Measurements from ENCODE around the gene RPL11.
A peak's percentile ranks its signal among the peaks of the same experiment; 100 is the strongest.

The RPL11 gene

GRCh38 chr1:23698466-23698865, 6.9 kb downstream of the RPL11 start:
- no peak overlapping the region for H3K4me3 ChIP-seq (replicated peaks; ENCODE audit: insufficient read depth, low read length)
- TF ChIP-seq POLR2AphosphoS5 (IDR thresholded peaks at IDR 0.05; ENCODE audit: low read depth) = no peak

DNA sequence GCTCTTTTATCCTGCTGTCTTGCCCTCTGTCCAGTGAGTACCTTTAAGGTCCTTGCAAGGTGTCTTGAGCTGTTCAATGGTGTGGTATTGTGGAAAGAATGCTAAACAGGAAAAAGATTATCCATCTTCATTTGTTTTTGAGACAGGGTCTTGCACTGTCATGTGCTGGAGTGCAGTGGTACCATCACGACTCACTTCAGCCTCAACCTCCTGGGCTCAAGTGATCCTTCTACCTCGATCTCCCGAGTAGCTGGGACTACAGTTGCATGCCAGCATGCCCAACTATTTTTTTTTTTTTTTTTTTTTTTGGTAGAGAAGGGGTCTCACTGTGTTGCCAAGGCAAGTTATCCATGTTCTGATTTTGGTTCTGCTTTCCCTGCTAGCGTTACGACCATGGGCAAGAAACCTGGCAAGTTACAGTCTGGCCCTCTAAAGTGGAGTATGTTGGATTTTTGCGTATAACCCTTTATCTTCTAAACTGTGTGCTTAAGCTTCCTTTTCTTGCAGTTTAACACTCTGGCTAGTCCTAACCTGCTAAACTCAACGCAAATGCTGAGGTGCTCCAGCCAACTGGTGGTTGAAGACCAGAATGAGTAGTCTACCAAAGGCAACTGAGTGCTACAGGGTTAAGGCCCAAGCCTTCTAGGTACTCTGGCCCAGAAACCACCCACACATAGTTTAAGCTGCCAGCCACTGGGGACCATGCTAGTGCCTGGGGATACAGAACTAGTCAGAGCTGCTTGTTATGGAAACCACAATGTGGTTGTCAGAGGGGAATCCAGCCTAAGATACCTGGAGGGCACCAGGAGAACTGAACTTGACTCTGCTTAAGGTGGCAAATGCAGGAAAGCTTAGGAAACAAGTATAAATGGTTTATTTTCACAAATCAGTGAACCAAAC, 7.9 kb downstream of the RPL11 start:
- Histone ChIP-seq H3K27me3 (ENCODE audit: insufficient read depth, poor library complexity, severe bottlenecking) (no peaks in the 10 kb centered on the region), H3K4me3 (replicated peaks; ENCODE audit: insufficient read depth, low read length) (no peak overlapping the region), H3K27ac (replicated peaks) (no peak overlapping the region)
- no peak; the same call in 1 of the 2 replicates for TF ChIP-seq POLR2AphosphoS5 (IDR thresholded peaks at IDR 0.05; ENCODE audit: low read depth)
- no peak for TF ChIP-seq SPI1 (IDR thresholded peaks at IDR 0.05; ENCODE audit: borderline replicate concordance, low read depth)
- TF ChIP-seq GABPA (IDR thresholded peaks at IDR 0.05; ENCODE audit: low read depth) = no peak
- TF ChIP-seq REST (IDR thresholded peaks at IDR 0.05; ENCODE audit: insufficient replicate concordance, low read depth) = no peak
- TF ChIP-seq CTCF (IDR thresholded peaks at IDR 0.05; ENCODE audit: insufficient read depth, low read length) = no peak
- no peak for DNase-seq (ENCODE audit: low read depth in 1 of 2, low spot score in 1 of 2)

More at GRCh38 chr1:23698466-23698865, 6.9 kb downstream of the RPL11 start:
- DNase-seq (ENCODE audit: low read depth in 1 of 2, low spot score in 1 of 2) = no peak
- H3K27me3 ChIP-seq (ENCODE audit: insufficient read depth, poor library complexity, severe bottlenecking) = no peaks in the 10 kb centered on the region
- no peak overlapping the region for H3K27ac ChIP-seq (replicated peaks)

DNA sequence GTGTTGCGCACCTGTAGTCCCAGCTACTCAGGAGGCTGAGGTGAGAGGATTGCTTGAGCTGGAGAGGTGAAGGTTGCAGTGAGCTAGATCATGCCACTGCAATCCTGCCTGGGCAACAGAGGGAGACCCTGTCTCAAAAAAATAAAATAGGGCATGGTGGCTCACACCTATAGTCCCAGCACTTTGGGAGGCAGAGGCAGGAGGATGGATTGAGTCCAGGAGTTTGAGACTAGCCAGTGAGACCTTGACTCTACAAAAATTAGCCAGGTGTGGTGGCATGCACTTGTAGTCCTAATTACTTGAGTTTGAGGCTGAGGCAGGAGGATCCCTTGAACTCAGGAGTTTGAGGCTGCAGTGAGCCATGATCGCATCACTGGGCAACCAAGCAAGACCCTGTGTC, 9.7 kb downstream of the RPL11 start:
- no peak for DNase-seq (ENCODE audit: low read depth in 1 of 2, low spot score in 1 of 2)
- H3K4me3 ChIP-seq (replicated peaks; ENCODE audit: insufficient read depth, low read length) = no peak overlapping the region
- 0 out of 2 replicates have a peak overlapping the region, but pooled peaks have one; percentile 15 for H3K27ac ChIP-seq (replicated peaks)
- no peak for TF ChIP-seq SPI1 (IDR thresholded peaks at IDR 0.05; ENCODE audit: borderline replicate concordance, low read depth)
- TF ChIP-seq REST (IDR thresholded peaks at IDR 0.05; ENCODE audit: insufficient replicate concordance, low read depth) = no peak
- TF ChIP-seq CTCF (IDR thresholded peaks at IDR 0.05; ENCODE audit: insufficient read depth, low read length) = no peak
- TF ChIP-seq GABPA (IDR thresholded peaks at IDR 0.05; ENCODE audit: low read depth) = no peak
- no peak; the same call in 1 of the 2 replicates for TF ChIP-seq POLR2AphosphoS5 (IDR thresholded peaks at IDR 0.05; ENCODE audit: low read depth)
- H3K27me3 ChIP-seq (ENCODE audit: insufficient read depth, poor library complexity, severe bottlenecking) = no peaks in the 10 kb centered on the region

DNA sequence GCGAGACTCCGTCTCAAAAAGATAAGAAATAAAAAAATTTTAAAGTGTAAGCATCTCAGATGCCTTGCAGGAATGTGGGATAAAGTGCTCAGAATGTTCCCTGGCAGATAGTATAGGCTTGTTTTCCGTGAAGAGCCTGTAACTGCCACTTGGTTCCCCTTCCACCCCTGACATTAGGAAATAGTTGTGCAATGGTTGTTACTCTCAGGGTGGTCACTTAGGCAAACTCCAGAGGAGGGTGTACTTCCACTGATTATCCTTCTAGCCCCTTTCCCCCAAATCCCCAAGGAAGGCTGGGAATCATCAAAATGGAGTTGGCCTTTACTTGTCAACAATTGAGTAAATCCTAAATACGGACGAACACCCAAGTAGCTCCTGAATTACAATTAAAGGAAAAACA, 10.4 kb downstream of the RPL11 start:
- Histone ChIP-seq H3K27me3 (ENCODE audit: insufficient read depth, poor library complexity, severe bottlenecking) (no peaks in the 10 kb centered on the region), H3K27ac (replicated peaks) (no peak overlapping the region), H3K4me3 (replicated peaks; ENCODE audit: insufficient read depth, low read length) (no peak overlapping the region)
- TF ChIP-seq POLR2AphosphoS5 (IDR thresholded peaks at IDR 0.05; ENCODE audit: low read depth) (no peak; the same call in 1 of the 2 replicates), CTCF (IDR thresholded peaks at IDR 0.05; ENCODE audit: insufficient read depth, low read length) (no peak)
- DNase-seq (ENCODE audit: low read depth in 1 of 2, low spot score in 1 of 2) = peak in 1 of 2 experiments; percentile 17

Data from HL-60 (cell line).